Upper lobe of left lung (tissue), 4 donors: ENCODE measurements around the gene PRKCE.

Source experiments
- CTCF ChIP-seq, 6 experiments: fragments of 450-650 bp in 4 of 6; fragments of 200-600 bp in 2 of 6; sonication (generic) in 2 of 6; IDR thresholded peaks; one replicate each; pipeline ENCODE4 v1.5.1; 2016 to 2019; ENCODE audit warnings: antibody characterized with exemption in 6 of 6
- POLR2A ChIP-seq, 4 donors: fragments of 450-650 bp; IDR thresholded peaks; one replicate each; pipeline ENCODE4 v1.5.1; 2016 to 2017; ENCODE audit warnings: antibody characterized with exemption in 4 of 4, mild to moderate bottlenecking in 2 of 4

GRCh38 chr2:45889620-45890370 is 238.3 kb downstream of the PRKCE start:
- TF ChIP-seq CTCF (IDR thresholded peaks at IDR 0.05) (no peak), POLR2A (IDR thresholded peaks at IDR 0.05) (peak in 1 of 4 donors; percentile 18)
